NCI-H460 (cell line): ENCODE data around the gene CGNL1. TPM values are rescaled to one million over a fixed set of nuclear protein-coding genes. Genes with fewer than 3 reads are reported as not detected.

Source experiments
- DNase-seq: peaks from one replicate; pipeline ENCODE4 v3.0.0-alpha.2; 2016; ENCODE audit warnings: low read depth; ENCODE audit errors: extremely low read depth
- total RNA-seq: library from RNA; depleted of rRNA; stranded (reverse); fragments of >200 nt; shearing (Covaris generic); gene quantifications from 2 replicates; pipeline ENCODE4 v1.2.3, GENCODE V29; 2014

CGNL1 gene
- total RNA-seq, 1 experiment from 2014 or later: 0.82 TPM

DNA sequence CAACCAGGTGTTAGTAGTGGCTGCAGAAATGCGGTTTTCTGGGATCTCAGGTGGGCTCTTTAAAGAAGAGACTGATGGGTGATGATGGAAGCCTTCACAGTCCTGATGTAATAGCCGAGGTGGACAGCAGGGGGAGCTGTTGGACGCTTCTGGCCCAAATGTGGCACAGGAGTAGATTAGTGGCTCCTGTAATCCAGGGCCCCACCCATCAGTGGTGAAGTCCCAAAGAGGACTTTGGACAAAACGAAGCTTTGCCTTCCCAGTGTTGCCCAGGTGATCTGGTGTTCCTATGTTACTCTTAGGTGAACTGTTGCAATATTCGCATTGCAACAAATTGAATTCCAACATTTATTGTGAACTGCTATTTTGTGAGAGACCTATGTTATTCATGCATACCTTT is 183.6 kb downstream of the CGNL1 start:
- peak; percentile 52 for DNase-seq

DNA sequence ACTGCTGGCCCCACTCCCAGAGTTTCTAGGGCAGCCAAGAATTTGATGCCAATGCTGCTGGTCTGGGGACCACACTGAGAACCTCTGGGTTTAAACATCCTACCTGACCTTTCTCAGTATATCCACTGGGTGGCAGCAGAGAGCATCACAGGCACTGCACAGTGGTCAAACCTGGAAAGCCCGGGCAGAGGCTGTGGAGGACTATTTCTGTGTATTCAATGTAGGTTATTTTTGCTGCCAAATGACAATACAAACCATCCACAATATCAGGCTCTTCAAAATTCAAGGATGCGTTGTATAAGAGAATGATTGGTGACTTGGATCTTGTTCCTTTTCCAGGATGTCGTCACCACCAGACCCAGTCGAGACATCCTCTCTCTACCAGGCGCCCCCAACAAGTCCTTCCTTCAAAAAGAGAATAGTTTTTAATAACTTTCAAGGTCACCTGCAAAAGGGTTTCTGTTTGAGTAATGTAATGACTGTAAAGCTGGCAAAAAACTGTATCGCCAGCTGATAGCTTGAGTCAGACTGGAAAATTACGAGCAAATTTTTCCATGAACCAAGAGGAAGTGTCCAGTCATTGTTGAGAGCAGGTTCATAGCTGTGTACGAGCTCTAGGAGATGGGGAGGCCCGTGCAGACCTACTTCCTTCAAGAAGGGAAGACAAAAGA is 184.9 kb downstream of the CGNL1 start:
- DNase-seq: peak; percentile 69

DNA sequence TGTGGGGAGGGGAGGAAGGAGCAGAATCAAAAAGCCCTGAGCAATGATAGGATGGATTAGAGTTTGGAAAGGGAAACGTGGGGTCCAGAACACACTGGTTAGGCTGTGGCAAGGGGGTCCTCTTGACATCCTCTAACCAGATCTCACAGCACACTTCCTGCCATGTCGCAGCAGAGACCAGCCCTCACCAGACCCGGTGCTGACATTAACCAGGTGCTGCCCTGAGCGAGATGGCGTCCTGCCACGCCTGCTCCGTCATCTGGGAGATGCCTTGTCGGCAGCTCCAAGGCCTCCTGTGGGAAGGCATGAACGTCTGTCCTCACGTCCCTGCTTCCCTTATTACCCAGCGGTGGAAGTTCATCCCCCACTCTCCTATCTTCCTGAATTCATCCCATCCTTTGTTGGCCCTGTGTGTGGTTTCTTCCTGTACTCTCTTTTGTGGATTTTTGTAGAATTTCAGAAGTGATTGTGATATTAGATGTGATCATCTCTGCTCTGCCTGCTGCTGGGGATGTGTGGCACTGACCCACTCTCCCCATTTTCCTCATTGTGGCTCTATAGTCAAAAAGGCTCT is 186.0 kb downstream of the CGNL1 start:
- DNase-seq: no peak

DNA sequence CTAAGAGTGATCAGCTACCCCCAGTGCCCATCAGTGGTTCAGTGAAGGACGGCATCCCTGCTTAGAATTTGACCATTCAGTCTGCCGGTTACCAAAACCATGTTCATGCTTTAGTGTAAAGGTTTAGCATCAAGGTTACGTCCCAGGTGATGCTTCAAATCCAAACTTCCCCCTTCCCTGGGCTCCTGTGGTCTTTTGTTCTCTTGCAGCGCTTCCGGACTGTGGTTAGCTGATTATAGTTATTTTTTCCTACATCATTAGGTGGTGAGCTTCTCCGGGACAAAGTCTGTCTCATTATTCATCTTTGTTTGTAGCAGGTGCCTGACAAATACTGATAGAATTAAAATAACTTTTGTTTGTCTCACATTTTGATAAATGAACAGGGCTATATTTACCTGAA is 187.1 kb downstream of the CGNL1 start:
- DNase-seq: no peak

DNA sequence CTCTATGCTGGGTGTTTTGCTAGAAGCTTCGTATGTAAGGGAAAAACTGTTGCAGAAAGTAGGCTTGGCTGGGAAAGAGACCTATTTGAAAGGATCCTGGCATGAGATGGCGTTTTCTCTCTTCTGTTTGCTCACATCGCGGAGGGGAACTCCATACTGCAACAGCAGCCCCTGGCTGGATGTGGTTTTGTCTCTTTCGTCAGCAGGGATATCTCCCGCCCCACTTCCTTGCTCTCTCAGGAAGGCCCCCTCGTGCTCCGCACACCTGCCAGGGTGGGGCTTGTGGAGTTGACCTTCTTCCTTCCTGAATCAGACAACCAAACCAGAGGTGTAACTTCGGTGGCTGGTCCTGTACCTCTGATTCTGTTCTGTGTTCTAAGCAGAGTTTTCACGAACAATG is 189.0 kb downstream of the CGNL1 start:
- no peak for DNase-seq

DNA sequence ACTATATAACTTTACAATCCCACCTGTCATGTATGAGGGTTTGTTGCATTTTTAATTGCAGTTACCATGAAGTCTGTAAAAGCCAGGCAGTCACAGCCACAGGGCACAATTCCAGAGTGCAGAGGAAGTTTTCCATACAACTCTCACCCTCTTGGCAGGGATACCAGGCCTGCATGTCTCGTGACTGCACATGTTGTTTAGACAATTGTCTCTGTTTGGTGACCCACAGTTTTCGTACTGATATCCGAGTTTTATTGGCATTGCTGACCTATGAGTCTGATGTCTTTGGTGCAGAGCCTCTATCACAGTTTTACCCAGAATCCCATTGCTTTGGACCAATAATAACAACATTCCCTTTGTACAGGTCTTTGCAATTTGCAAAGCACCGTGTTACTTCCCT is 190.5 kb downstream of the CGNL1 start:
- DNase-seq: no peak

DNA sequence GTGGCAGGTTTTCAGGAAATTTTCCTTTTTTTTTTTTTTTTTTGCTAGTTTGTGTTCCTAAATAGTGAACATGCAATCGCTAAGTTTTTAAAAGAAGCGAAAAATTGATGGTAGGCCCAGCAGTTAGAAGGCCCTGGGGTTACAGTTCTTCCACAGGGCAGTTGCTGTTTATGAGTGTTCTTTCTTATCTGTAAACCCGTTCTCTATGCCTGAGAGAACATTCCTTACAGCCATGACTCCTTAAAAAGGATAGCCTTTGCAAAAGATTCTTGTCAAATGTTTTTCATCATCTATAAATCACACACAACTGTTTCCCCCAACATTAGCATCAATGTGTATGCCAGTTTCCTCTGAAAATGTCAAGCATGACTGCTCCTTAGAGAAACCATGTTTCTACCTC is 191.6 kb downstream of the CGNL1 start:
- DNase-seq: no peak

DNA sequence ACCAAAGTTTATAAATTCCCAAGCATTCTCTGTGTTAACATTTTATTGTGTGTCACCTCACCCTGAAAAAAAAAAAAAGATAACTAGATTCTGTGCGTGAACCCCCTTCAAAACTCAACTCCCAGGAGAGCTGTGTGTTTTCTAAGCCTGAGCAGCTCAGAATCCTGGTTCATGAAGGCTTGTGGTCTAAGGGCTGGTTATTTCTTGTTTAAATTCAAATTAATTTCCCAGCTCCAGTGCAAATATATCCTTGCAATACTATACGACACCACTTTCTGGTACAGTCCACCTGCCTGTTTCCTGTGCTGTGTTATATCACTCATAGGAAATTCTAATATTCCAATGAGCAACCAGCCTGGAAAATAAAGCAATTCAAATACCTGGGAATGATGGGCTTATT is 192.0 kb downstream of the CGNL1 start:
- DNase-seq: no peak

DNA sequence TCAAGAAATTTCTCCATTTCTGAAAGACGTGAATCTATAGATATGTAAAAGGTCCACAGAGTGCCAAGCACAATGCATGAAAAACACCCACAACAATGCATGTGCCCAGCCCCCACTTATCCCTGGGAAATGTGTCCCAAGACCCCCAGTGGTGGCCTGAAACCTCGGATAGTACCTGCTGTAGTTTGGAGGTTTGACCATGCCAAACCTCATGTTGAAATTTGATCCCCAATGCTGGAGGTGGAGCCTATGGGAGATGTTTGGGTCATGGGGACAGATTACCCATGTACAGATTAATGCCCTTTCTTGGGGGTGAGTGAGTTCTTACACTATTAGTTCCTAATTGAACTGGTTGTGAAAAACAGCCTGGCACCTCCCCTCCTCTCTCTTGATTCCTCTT is 194.0 kb downstream of the CGNL1 start:
- DNase-seq: no peak

DNA sequence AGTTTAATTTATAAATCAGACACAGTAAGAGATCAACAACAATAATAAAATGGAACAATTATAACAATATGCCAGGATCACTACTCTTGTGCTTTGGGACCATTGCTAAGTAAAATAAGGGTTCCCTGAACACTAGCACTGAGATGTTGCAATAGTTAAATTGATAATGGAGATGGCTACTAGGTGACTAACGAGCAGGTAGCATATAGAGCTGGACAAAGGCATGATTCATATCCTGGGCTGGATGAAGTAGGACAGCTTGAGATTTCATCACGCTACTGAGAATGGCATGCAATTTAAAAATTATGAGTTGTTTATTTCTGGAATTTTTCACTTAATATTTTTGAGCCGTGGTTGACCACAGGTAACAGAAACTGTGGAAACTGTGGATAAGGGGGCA is 194.7 kb downstream of the CGNL1 start:
- DNase-seq: no peak

DNA sequence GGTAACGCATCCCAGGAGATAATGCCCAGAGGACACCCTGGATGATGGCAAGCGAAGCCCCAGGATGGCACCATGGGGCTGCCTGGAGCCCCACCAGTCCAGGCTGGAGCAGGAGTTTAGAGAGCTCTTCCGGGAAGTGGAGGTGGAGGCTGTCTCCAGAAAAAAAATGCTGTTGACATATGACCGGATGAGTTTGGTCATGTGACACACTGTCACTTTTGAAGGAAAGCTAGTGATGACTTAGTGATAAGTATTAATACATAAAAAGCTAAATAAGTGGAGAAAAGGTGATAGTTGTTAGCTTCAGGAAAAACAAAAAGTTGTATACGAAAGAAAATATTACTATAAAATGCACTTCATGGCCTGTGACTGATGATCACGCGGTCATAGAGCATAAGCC is 195.4 kb downstream of the CGNL1 start:
- DNase-seq: no peak

DNA sequence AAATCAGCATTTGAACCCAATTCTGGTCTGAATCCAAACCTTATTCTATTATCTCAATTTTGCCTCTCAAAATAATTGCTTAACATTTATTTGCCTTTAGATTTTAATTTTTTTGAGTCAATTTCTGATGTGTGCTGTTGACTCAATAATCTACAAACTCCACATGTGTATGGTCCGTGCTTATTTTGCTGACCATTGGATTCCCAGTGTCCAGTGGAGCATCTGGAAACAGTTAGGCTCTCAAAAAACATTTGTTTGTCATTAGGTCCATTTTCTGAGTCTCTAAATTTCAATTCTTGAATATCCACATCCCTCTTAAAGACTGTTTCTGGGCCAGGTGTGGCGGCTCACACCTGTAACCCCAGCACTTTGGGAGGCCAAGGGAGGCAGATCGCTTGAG is 196.2 kb downstream of the CGNL1 start:
- DNase-seq: no peak

DNA sequence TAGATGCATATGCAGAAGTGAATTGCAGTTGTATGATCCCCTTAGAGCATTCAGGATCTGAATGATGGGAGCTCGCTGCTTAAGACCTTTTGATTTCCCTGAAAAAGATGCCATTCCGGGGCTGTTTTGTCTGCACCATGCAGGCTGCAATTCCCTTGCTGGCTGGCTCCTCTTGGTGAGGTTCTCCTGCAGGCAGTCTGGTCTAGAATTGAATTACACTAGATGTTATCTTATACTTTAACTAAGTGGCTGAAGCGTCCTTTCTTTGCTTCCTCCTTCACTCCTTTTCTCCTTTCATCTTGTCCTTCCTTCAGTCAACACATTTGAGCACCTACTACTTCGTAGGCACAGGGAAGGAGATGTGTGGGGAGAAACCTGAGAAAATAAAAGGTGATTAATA is 196.8 kb downstream of the CGNL1 start:
- DNase-seq: no peak

DNA sequence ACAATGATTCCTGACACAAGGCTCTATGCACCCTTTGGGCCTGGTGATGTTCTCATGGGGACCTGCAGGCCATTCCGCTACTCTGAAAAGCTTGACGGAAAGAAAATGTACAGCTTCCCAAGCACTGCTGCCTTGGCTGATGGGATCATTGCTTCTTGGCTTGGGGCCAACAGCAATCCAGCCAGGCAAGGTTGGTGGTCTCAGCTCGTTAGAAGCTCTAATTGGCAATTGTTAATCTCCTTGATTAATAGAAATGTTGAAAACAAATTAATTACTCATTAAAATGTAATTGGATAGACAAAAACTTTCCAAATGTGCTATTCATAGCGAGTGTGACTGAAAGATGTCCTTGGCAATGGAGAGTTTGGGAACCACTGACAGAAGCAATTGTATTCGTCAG is 199.1 kb downstream of the CGNL1 start:
- no peak for DNase-seq

DNA sequence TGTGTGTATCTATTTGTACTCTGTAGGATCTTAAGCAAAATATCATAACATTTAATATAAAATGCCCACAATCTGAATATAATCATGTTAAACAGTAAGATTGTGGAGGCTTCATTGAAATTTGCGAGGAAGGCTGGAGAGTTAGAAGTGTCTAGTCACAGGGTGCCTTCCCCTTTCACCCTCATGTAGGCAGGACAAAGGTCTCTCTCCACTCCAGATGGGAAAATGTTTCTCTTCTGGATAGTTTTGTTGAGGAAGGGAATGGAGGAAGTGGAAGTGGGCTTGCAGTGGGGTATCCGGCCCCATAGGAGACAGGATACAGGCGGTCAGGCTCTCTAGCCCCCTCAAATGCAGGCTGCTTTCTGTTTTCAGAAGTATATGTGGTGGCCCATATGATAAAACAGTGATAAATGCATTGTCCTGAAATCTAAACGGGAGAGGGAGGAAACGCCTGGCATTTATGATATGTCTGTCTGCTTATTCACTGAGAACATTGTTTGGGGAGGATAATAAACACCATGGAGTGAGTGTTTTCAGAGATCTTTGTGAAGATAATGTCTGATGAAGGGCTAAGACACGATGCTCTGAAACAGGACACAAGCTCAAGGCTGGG is 202.1 kb downstream of the CGNL1 start:
- no peak for DNase-seq

DNA sequence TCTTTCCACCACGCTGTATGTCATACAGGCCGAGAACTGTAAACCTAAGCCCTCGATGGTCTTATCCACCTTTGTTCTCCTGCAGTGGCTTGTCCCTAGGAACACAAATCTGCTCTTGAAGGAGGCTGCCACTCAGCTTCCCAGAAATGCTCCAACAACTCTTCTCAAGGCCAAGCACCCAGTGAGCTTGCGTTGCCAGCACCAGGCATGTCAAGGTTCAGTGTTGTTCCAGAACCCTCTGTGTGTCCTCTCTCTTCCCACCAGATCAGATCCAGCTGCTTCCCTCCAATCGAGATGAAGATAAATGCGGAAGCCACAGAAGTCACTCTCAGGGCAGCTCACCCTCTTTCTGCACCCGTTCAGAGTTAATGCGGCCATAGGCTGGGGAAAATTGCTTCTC is 204.1 kb downstream of the CGNL1 start:
- no peak for DNase-seq

DNA sequence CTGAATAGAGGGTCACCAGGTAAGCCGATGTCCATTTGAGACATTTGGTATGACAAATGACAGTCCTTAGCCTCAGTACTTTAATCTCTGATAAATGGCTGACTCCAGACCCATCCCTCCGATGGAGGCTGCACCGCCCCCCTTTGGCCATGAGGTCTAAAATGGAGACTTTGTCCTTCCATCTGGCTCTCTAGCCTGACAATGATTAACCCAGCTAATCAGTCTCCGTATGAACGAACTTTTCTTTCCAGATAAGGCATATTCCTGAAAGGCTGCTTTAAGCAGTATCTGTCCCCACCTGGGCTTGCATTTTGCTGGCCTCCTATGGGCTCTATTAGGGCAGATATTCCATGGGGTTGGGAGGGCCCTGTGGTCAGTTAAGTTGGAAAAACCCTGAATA is 204.6 kb downstream of the CGNL1 start:
- DNase-seq: no peak

DNA sequence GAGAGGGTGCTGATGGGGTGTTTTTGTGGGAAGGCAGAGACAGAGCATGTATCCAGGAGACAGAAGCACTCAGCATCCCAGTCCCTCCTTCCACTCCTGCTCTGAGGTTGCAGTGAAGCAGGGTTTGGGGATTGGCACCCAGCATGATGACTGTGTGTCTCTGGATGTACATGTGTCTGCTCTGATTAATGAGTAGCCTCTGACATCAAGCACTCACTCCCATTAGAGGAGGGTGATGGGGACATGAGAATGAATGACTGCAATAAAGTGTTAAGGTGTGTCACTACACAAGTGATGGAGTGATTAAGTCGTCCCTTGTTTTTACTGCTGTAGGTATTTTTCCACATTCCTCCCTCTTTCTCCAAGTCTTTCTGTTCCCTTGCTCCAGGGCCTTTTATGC is 205.8 kb downstream of the CGNL1 start:
- DNase-seq: no peak

DNA sequence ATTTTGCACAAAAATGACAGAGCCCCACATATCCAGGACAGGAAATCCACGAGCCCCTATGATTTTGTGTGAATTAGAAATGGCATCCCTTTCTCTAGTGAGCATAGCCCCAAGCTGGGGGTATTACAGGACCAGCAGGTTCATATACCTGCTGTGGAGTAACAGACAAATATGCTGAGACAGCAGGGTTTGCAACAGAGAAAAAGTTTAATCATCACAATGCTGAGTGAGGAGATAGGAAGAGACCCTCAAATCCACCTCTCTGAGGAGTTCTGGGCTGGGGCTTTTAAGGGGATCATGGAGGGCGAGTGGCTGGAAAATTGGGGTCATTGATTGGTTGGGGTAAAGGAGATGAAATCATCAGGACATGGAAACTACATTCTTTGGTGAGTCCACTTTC is 207.0 kb downstream of the CGNL1 start:
- DNase-seq: no peak

DNA sequence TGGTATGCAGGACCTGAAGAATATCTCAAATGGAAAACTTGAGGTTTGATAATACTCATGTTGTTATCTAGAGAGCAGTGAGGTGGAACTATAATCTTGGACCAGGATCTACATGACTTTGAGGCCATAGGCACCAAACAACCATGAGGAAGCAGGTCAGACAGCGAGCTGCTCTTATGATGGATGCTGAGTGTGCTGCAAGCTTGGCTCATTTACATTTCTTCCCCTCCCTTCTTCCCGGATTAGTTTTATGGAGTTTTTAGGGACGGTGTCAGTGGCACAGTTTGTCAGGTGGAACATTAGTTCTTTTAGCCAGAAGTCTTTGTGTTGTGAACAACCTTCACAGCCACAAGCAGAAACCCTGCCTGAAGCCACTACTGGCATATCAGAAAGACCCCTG is 207.4 kb downstream of the CGNL1 start:
- DNase-seq: no peak

DNA sequence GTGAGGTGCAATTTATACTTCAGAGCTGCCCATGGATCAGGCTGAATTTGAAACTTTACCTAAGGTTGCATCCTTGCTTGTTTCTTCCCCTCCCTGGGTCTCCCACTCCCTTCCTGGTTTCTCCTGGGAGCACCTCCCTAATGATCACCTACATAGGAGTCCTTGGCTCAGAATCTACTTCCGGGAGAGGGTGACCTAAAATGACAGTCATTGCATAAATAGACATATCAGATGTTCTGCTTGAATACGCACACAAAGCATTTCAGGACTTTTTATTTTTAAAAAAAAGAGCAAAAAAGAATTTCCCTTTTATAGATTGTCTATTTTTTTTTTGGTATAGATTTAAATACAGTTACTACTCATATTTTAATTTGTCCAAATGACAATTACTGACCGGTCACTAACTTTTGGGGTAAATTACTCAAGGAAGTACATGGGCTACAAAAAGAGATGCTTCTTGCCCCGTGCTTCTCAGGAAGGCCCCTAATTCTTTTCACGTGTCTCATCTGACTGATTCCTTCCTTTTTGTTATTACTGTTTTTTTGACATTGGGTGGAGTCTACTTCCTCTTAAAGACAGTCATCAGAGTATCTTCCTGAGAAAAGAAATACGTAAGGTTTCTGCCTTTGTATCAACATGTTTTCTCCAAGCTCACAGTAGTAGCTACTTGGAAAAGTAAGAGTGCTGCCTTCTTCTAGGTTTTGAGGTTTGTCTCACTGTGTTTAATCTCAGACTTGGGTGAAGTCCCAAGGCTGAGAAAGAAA is 210.5 kb downstream of the CGNL1 start:
- no peak for DNase-seq

DNA sequence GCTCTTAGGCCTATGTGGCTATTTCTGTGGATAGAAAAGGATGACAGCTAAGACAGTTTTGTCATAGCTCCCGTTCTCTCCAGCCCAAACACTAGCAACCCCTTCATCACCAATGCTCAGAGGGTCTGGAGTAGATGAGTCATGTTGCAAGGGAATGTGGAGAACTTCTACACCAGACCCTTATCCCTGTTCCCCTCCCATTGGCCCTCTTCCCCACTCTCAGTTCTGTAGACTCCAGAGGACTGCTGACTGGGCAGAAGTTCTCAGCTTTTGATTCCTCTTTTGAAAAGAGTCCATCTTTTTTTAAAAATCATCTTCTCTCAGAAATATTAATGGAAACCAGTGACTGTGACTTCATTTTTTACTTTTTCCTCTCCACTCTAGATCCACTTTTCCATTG is 213.0 kb downstream of the CGNL1 start:
- no peak for DNase-seq
